Measurements from ENCODE around the gene PPP1R14C.

The PPP1R14C gene

DNA sequence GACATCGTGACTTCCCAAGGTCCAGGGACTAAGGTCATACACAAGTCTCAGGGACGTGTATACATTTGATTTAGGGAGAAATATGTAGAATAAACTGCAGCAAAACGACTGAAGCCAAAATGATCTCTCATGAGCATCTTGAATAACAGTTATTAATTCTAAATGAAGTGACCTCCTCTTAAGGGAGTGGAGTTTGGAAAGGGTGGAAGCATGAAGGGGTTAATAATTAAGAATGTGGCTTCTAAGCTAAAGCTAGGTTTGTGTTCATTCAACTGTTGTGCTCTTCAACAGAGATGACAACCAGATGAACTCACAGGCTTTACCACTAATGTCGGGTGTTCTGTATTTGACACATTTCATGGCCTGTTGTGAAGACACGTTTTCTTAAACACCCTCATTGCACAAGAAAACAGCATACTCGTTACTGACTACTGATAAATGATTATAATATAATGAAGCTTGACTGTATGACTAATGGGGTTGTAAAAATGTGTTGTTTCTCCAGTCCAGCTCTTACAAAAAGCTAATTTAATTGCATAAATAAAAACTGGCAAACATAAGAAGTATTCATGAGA is 1.5 kb downstream of the PPP1R14C start:
- no peak overlapping the region for H3K4me3 ChIP-seq (ENCODE audit: low read depth, low read length)
- TF ChIP-seq, protein P1, sequence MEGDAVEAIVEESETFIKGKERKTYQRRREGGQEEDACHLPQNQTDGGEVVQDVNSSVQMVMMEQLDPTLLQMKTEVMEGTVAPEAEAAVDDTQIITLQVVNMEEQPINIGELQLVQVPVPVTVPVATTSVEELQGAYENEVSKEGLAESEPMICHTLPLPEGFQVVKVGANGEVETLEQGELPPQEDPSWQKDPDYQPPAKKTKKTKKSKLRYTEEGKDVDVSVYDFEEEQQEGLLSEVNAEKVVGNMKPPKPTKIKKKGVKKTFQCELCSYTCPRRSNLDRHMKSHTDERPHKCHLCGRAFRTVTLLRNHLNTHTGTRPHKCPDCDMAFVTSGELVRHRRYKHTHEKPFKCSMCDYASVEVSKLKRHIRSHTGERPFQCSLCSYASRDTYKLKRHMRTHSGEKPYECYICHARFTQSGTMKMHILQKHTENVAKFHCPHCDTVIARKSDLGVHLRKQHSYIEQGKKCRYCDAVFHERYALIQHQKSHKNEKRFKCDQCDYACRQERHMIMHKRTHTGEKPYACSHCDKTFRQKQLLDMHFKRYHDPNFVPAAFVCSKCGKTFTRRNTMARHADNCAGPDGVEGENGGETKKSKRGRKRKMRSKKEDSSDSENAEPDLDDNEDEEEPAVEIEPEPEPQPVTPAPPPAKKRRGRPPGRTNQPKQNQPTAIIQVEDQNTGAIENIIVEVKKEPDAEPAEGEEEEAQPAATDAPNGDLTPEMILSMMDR (IDR thresholded peaks at IDR 0.05; ENCODE audit: control insufficient read depth, extremely low read depth, insufficient read depth) = no peak
- DNase-seq (ENCODE audit: low read depth) = no peak

DNA sequence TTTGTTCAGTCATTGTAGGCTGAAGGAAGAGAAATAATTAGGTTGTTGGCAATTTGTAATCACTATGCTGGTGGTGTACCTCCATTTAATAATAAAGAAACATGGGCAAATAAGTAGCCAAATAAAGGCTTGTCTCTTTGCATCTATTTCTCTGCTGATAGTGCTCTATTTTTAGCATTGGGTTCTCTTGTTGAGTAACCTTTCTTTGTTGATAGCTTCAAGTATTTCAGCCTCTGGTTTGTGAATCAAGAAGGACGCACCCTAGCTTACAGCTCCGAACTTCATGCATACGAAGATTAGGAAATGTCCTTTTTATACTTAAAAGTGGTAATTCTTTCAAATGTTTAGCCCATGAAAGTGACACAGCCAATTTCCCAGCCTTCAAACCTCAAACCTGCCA is 2.6 kb downstream of the PPP1R14C start:
- TF ChIP-seq, protein P1 (IDR thresholded peaks at IDR 0.05; ENCODE audit: control insufficient read depth, extremely low read depth, insufficient read depth) = no peak
- no peak for DNase-seq (ENCODE audit: low read depth)
- no peak overlapping the region for H3K4me3 ChIP-seq (ENCODE audit: low read depth, low read length)

DNA sequence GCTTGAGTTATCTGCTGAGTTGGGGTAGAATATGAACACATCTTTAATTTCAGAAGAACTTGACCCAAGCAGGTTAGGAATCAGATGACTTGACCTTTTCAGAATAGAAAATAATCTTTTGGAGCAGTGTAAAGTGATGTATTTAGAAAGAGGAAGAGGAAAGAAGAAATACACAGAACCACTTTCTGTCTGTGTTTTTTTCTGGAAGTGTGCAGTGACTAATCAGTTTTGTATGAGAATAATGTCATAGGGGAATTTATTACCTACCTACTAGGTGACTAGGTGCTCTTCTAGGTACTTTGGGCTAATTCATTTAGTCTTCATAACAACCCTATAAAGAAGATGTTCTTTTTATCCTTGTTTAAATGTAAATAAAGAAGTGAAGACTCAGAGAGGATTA is 3.0 kb downstream of the PPP1R14C start:
- no peak overlapping the region for H3K4me3 ChIP-seq (ENCODE audit: low read depth, low read length)
- TF ChIP-seq, protein P1 (IDR thresholded peaks at IDR 0.05; ENCODE audit: control insufficient read depth, extremely low read depth, insufficient read depth) = no peak
- DNase-seq (ENCODE audit: low read depth) = no peak

DNA sequence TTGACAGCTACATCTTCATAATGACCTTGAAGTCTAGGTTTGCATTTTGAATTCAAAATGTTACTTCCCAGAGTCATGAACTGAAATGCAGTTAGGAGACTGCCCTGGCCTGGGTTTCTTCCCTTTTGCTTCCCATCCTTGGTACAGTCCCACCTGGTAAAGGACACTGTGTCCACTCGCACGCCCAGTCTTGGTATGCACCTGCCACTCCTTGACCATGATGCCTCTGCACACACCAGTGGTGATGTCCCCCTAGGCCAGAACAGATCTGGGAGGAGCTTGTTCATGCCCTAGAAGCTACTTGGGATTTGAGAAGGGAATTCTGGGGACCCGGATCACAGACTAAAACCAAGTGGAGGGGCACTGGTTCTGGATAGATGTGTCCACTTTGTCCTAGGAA is 3.6 kb downstream of the PPP1R14C start:
- DNase-seq (ENCODE audit: low read depth) = no peak
- TF ChIP-seq, protein P1 (IDR thresholded peaks at IDR 0.05; ENCODE audit: control insufficient read depth, extremely low read depth, insufficient read depth) = no peak
- H3K4me3 ChIP-seq (ENCODE audit: low read depth, low read length) = no peak overlapping the region

DNA sequence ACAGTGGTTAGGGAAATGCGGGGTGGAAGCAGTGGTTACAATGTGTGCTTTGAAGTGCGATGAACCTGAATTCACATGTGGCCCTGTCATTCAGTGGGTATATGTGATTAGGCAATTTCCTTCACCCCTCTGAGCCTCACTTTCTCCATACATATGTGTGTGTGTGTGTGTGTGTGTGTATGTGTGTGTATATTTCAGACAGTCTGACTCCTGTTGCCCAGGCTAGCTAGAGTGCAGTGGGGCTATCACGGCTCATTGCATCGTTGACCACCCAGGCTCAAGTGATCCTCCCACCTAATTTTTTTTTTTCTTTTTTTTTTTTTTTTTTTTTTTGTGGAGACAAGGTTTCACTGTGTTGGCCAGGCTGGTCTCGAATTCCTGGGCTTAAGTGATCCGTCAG is 6.3 kb downstream of the PPP1R14C start:
- no peak overlapping the region for H3K4me3 ChIP-seq (ENCODE audit: low read depth, low read length)
- DNase-seq (ENCODE audit: low read depth) = no peak
- TF ChIP-seq, protein P1 (IDR thresholded peaks at IDR 0.05; ENCODE audit: control insufficient read depth, extremely low read depth, insufficient read depth) = no peak

DNA sequence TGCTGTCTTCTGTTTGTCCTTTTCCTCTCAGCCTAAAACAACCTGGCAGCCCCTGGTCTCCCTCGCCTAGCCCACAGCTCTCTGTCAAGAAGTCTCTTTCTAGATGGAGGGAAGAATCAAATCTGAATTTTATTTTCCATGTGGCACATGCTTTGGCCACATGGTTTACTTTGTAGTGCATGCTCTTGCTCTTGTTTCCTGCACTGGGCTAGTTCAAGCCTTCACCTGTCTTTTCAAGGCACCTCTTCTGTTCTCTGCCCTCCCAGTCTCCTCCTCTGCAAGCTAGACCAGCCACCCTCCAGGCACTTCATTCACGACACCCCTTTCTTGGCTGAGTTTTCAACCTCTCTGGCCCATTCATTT is 7.6 kb downstream of the PPP1R14C start:
- DNase-seq (ENCODE audit: low read depth) = no peak
- TF ChIP-seq, protein P1 (IDR thresholded peaks at IDR 0.05; ENCODE audit: control insufficient read depth, extremely low read depth, insufficient read depth) = no peak
- no peak overlapping the region for H3K4me3 ChIP-seq (ENCODE audit: low read depth, low read length)
